MM.1S (cell line): ENCODE measurements around the gene SLC45A1.

Source experiments
- DNase-seq: peaks from one replicate; pipeline ENCODE4 v3.0.0-alpha.2; 2015
- H2AFZ ChIP-seq: fragments of 300-600 bp; sonication (generic); 2 replicates; pipeline ENCODE4 v1.6.0; 2016; ENCODE audit warnings: antibody characterized with exemption, low read length
- H3F3A ChIP-seq: fragments of 300-600 bp; sonication (generic); 2 replicates; pipeline ENCODE4 v1.6.1; 2016; ENCODE audit warnings: mild to moderate bottlenecking, antibody characterized with exemption, low read length, moderate library complexity, mixed read lengths; ENCODE audit not compliant: insufficient read depth
- H3K27ac ChIP-seq: fragments of 300-600 bp; sonication (generic); 2 replicates; pipeline ENCODE4 v1.5.1; 2016; ENCODE audit warnings: mild to moderate bottlenecking, low read length
- H3K27me3 ChIP-seq: fragments of 300-600 bp; sonication (generic); replicated peaks from 2 replicates; pipeline ENCODE4 v1.6.0; 2016; ENCODE audit warnings: low read length; ENCODE audit not compliant: insufficient read depth
- H3K36me3 ChIP-seq: fragments of 300-600 bp; sonication (generic); replicated peaks from 2 replicates; pipeline ENCODE4 v1.6.1; 2016; ENCODE audit warnings: mild to moderate bottlenecking, low read length, mixed read lengths; ENCODE audit not compliant: insufficient read depth
- H3K4me1 ChIP-seq: fragments of 300-600 bp; sonication (generic); 2 replicates; pipeline ENCODE4 v1.6.1; 2016; ENCODE audit warnings: low read length, mixed read lengths
- H3K4me2 ChIP-seq: fragments of 300-600 bp; sonication (generic); 2 replicates; pipeline ENCODE4 v1.6.0; 2016; ENCODE audit warnings: low read depth, low read length
- H3K4me3 ChIP-seq: fragments of 300-600 bp; sonication (generic); 2 replicates; pipeline ENCODE4 v1.5.1; 2016; ENCODE audit warnings: low read length, mixed read lengths
- H3K79me2 ChIP-seq: fragments of 300-600 bp; sonication (generic); 2 replicates; pipeline ENCODE4 v1.6.1; 2016; ENCODE audit warnings: mixed run types, low read length, mixed read lengths
- H3K9ac ChIP-seq: fragments of 300-600 bp; sonication (generic); 2 replicates; pipeline ENCODE4 v1.6.1; 2016; ENCODE audit warnings: low read length, mixed read lengths
- H3K9me2 ChIP-seq: fragments of 300-600 bp; sonication (generic); replicated peaks from 2 replicates; pipeline ENCODE4 v1.6.1; 2016; ENCODE audit warnings: mild to moderate bottlenecking, low read length, mixed read lengths; ENCODE audit not compliant: insufficient read depth
- H3K9me3 ChIP-seq: fragments of 300-600 bp; sonication (generic); replicated peaks from 2 replicates; pipeline ENCODE4 v1.6.1; 2016; ENCODE audit warnings: mild to moderate bottlenecking, low read length, mixed read lengths; ENCODE audit not compliant: insufficient read depth
- H4K20me1 ChIP-seq: fragments of 300-600 bp; sonication (generic); 2 replicates; pipeline ENCODE4 v1.6.1; 2016; ENCODE audit warnings: mild to moderate bottlenecking, low read length, moderate library complexity, mixed read lengths; ENCODE audit not compliant: insufficient read depth
- CTCF ChIP-seq: fragments of 300-600 bp; sonication (generic); IDR thresholded peaks from 2 replicates; pipeline ENCODE4 v1.5.1; 2016; ENCODE audit warnings: antibody characterized with exemption, low read length, mixed read lengths
- EZH2 ChIP-seq: fragments of 300-600 bp; sonication (generic); optimal IDR thresholded peaks from 2 replicates; pipeline ENCODE3; 2017; ENCODE audit warnings: low read depth, mild to moderate bottlenecking, antibody characterized with exemption, low read length, mixed read lengths
- EZH2phosphoT487 ChIP-seq: fragments of 300-600 bp; sonication (generic); IDR thresholded peaks from 2 replicates; pipeline ENCODE4 v1.6.1; 2018; ENCODE audit warnings: antibody characterized with exemption, low read length

SLC45A1 gene

GRCh38 chr1:8334106-8334851 lies 16.4 kb downstream of the SLC45A1 start:
- no peaks in the 10 kb centered on the region for H3K36me3 ChIP-seq
- no peak overlapping the region for H3K27ac ChIP-seq
- no peak for DNase-seq
- no peak for TF ChIP-seq EZH2
- no peak for TF ChIP-seq CTCF
- H3K9ac ChIP-seq: no peak overlapping the region
- no peaks in the 10 kb centered on the region for H3K9me3 ChIP-seq
- H4K20me1 ChIP-seq: no peaks in the 10 kb centered on the region
- peaks cover 85% of the 10 kb centered on the region for H3K27me3 ChIP-seq
- no peaks in the 10 kb centered on the region for H3K4me1 ChIP-seq
- H2AFZ ChIP-seq: no peak overlapping the region
- H3K4me2 ChIP-seq: no peak overlapping the region
- no peaks in the 10 kb centered on the region for H3F3A ChIP-seq
- no peak overlapping the region for H3K4me3 ChIP-seq
- no peaks in the 10 kb centered on the region for H3K79me2 ChIP-seq
- no peaks in the 10 kb centered on the region for H3K9me2 ChIP-seq

- H3K9me3 ChIP-seq: no peaks in the 10 kb centered on the region
- H3K9ac ChIP-seq: no peak overlapping the region
- TF ChIP-seq EZH2 (no peak), CTCF (no peak), EZH2phosphoT487 (no peak)
- no peaks in the 10 kb centered on the region for H3F3A ChIP-seq
- H3K79me2 ChIP-seq: no peaks in the 10 kb centered on the region
- DNase-seq: no peak
- H3K4me1 ChIP-seq: no peaks in the 10 kb centered on the region
- H3K27me3 ChIP-seq: peaks cover 85% of the 10 kb centered on the region
- no peaks in the 10 kb centered on the region for H3K9me2 ChIP-seq
- no peak overlapping the region for H3K4me3 ChIP-seq
- H4K20me1 ChIP-seq: no peaks in the 10 kb centered on the region
- no peak overlapping the region for H3K27ac ChIP-seq
- no peak overlapping the region for H3K4me2 ChIP-seq
- H3K36me3 ChIP-seq: no peaks in the 10 kb centered on the region
- H2AFZ ChIP-seq: no peak overlapping the region
Measured at GRCh38 chr1:8335246-8335645, 17.3 kb downstream of the SLC45A1 start.

- no peak overlapping the region for H3K9ac ChIP-seq
- no peak overlapping the region for H3K27ac ChIP-seq
- TF ChIP-seq EZH2phosphoT487: no peak
- TF ChIP-seq CTCF: no peak
- no peak for TF ChIP-seq EZH2
- H3K4me2 ChIP-seq: no peak overlapping the region
- H4K20me1 ChIP-seq: no peaks in the 10 kb centered on the region
- H2AFZ ChIP-seq: no peak overlapping the region
- no peaks in the 10 kb centered on the region for H3K79me2 ChIP-seq
- DNase-seq: no peak
- H3K27me3 ChIP-seq: peaks cover 86% of the 10 kb centered on the region
- no peaks in the 10 kb centered on the region for H3K9me2 ChIP-seq
- no peaks in the 10 kb centered on the region for H3K9me3 ChIP-seq
- H3K4me3 ChIP-seq: no peak overlapping the region
- H3F3A ChIP-seq: no peaks in the 10 kb centered on the region
- H3K36me3 ChIP-seq: no peaks in the 10 kb centered on the region
- H3K4me1 ChIP-seq: no peaks in the 10 kb centered on the region
Measured at GRCh38 chr1:8337776-8338525, 20.0 kb downstream of the SLC45A1 start.
